Measurements from ENCODE around the gene ASPSCR1. TPM values are rescaled to one million over a fixed set of nuclear protein-coding genes. Genes with fewer than 3 reads are reported as not detected.

ASPSCR1 gene
- total and polyA plus RNA-seq, 2 of the 13 experiments (the other 11 are each of a cell fraction or from before 2014, with no cell fraction given) = 274 to 314 TPM

GRCh38 chr17:82065638-82066303 is 88.3 kb downstream of the ASPSCR1 start, which contains the start of gene DUS1L (continued):
- TF ChIP-seq THRA (CRISPR knock-in tag; IDR thresholded peaks at IDR 0.05; ENCODE audit: borderline replicate concordance) (peak; percentile 87), ARNT2 (CRISPR knock-in tag; IDR thresholded peaks at IDR 0.05; ENCODE audit: low read depth) (peak; percentile 85; the same call in 1 of the 2 replicates), SMARCC2 (IDR thresholded peaks at IDR 0.05) (no peak), ARNT (IDR thresholded peaks at IDR 0.05) (no peak), NFRKB (IDR thresholded peaks at IDR 0.05) (no peak), MBNL3 (CRISPR knock-in tag; conservative IDR thresholded peaks at IDR 0.05) (no peak), ZFY (CRISPR knock-in tag; IDR thresholded peaks at IDR 0.05) (peak; percentile 94), BATF2 (CRISPR knock-in tag; IDR thresholded peaks at IDR 0.05) (no peak), LCORL (IDR thresholded peaks at IDR 0.05) (no peak), LCORL (CRISPR knock-in tag; IDR thresholded peaks at IDR 0.05) (peak; percentile 26; the same call in 1 of the 2 replicates), HNRNPLL (IDR thresholded peaks at IDR 0.05; ENCODE audit: low read depth, low read length, poor library complexity, severe bottlenecking) (peak; percentile 70), NFIB (CRISPR knock-in tag; IDR thresholded peaks at IDR 0.05; ENCODE audit: borderline replicate concordance) (no peak), ATF7 (IDR thresholded peaks at IDR 0.05) (no peak), ATF7 (CRISPR knock-in tag; IDR thresholded peaks at IDR 0.05) (peak; percentile 68; the same call in 1 of the 2 replicates), ARHGAP35 (CRISPR knock-in tag; IDR thresholded peaks at IDR 0.05; ENCODE audit: borderline replicate concordance) (peak; percentile 38; the same call in 1 of the 2 replicates), HNRNPH1 (optimal IDR thresholded peaks at IDR 0.05; ENCODE audit: low read depth, low read length) (no peak), NRL (CRISPR knock-in tag; IDR thresholded peaks at IDR 0.05; ENCODE audit: borderline replicate concordance) (no peak; the same call in 1 of the 2 replicates), ZNF256 (CRISPR knock-in tag; conservative IDR thresholded peaks at IDR 0.05) (no peak), FOXK1 (CRISPR knock-in tag; IDR thresholded peaks at IDR 0.05; ENCODE audit: borderline replicate concordance, low read depth) (peak; percentile 72; the same call in 1 of the 2 replicates), HOXA7 (CRISPR knock-in tag; IDR thresholded peaks at IDR 0.05) (no peak), ZNF644 (CRISPR knock-in tag; IDR thresholded peaks at IDR 0.05; ENCODE audit: low read depth) (no peak), ZNF749 (CRISPR knock-in tag; IDR thresholded peaks at IDR 0.05; ENCODE audit: borderline replicate concordance) (peak; percentile 95; the same call in 1 of the 2 replicates)
- TF ChIP-seq, protein P1, sequence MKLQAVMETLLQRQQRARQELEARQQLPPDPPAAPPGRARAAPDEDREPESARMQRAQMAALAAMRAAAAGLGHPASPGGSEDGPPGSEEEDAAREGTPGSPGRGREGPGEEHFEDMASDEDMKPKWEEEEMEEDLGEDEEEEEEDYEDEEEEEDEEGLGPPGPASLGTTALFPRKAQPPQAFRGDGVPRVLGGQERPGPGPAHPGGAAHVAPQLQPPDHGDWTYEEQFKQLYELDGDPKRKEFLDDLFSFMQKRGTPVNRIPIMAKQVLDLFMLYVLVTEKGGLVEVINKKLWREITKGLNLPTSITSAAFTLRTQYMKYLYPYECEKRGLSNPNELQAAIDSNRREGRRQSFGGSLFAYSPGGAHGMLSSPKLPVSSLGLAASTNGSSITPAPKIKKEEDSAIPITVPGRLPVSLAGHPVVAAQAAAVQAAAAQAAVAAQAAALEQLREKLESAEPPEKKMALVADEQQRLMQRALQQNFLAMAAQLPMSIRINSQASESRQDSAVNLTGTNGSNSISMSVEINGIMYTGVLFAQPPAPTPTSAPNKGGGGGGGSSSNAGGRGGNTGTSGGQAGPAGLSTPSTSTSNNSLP (IDR thresholded peaks at IDR 0.05; ENCODE audit: low read depth, low read length) = no peak
- TF ChIP-seq, protein P2, sequence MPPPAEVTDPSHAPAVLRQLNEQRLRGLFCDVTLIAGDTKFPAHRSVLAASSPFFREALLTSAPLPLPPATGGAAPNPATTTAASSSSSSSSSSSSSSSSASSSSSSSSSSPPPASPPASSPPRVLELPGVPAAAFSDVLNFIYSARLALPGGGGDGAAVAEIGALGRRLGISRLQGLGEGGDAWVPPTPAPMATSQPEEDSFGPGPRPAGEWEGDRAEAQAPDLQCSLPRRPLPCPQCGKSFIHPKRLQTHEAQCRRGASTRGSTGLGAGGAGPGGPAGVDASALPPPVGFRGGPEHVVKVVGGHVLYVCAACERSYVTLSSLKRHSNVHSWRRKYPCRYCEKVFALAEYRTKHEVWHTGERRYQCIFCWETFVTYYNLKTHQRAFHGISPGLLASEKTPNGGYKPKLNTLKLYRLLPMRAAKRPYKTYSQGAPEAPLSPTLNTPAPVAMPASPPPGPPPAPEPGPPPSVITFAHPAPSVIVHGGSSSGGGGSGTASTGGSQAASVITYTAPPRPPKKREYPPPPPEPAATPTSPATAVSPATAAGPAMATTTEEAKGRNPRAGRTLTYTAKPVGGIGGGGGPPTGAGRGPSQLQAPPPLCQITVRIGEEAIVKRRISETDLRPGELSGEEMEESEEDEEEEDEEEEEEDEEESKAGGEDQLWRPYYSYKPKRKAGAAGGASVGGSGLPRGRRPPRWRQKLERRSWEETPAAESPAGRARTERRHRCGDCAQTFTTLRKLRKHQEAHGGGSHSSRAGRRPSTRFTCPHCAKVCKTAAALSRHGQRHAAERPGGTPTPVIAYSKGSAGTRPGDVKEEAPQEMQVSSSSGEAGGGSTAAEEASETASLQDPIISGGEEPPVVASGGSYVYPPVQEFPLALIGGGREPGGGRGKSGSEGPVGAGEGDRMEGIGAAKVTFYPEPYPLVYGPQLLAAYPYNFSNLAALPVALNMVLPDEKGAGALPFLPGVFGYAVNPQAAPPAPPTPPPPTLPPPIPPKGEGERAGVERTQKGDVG (CRISPR knock-in tag; IDR thresholded peaks at IDR 0.05; ENCODE audit: borderline replicate concordance) = peak; percentile 94
